Neutrophil (primary cell): ENCODE data around the gene CHERP.

Source experiments
- H3K27ac ChIP-seq: fragments of 200-600 bp; sonication (generic); 2 replicates; pipeline ENCODE4 v1.5.1; 2016; ENCODE audit warnings: mild to moderate bottlenecking, moderate library complexity
- H3K27me3 ChIP-seq: fragments of 200-600 bp; sonication (generic); 2 replicates; pipeline ENCODE4 v1.6.0; 2016; ENCODE audit warnings: mild to moderate bottlenecking
- H3K36me3 ChIP-seq: fragments of 200-600 bp; sonication (generic); 2 replicates; pipeline ENCODE4 v1.5.1; 2017
- H3K4me1 ChIP-seq, 2 experiments: fragments of 200-600 bp in 1 of 2; sonication (generic) in 1 of 2; 1 replicate in 1 of 2; 2 replicates in 1 of 2; pipeline versions ENCODE4 v1.5.1 to v1.6.1; 2013 to 2016; ENCODE audit warnings: low read depth in 1 of 2, low read length in 1 of 2, mild to moderate bottlenecking in 1 of 2, moderate library complexity in 1 of 2; ENCODE audit not compliant: control insufficient read depth in 1 of 2, insufficient read depth in 1 of 2
- H3K4me3 ChIP-seq, 2 experiments: fragments of 200-600 bp in 1 of 2; sonication (generic) in 1 of 2; 1 replicate in 1 of 2; 2 replicates in 1 of 2; pipeline ENCODE4 v1.5.1; 2013 to 2016; ENCODE audit warnings: low read depth in 1 of 2, low read length in 1 of 2, mild to moderate bottlenecking in 1 of 2, moderate library complexity in 1 of 2
- H3K9me3 ChIP-seq: fragments of 200-600 bp; sonication (generic); 2 replicates; pipeline ENCODE4 v1.5.1; 2016
- CTCF ChIP-seq: fragments of 200-600 bp; sonication (generic); IDR thresholded peaks from 2 replicates; pipeline ENCODE4 v1.5.1; 2016; ENCODE audit warnings: antibody characterized with exemption

The CHERP gene

GRCh38 chr19:16587833-16588823 lies 45.9 kb upstream of the CHERP start:
- H3K4me1 ChIP-seq: peaks cover 67 to 82% of the 10 kb centered on the region in 2 experiments
- H3K27ac ChIP-seq: peak overlapping the region; percentile 85
- H3K27me3 ChIP-seq: no peaks in the 10 kb centered on the region
- peak overlapping the region; percentile 30 to 45 for H3K4me3 ChIP-seq
- TF ChIP-seq CTCF: no peak
- H3K9me3 ChIP-seq: no peaks in the 10 kb centered on the region
- H3K36me3 ChIP-seq: no peaks in the 10 kb centered on the region

- Histone ChIP-seq H3K27me3 (no peaks in the 10 kb centered on the region), H3K9me3 (no peaks in the 10 kb centered on the region), H3K36me3 (no peaks in the 10 kb centered on the region), H3K4me1 (peaks cover 67 to 76% of the 10 kb centered on the region in 2 experiments), H3K4me3 (peak overlapping the region; percentile 30 to 45), H3K27ac (peak overlapping the region; percentile 85)
- no peak for TF ChIP-seq CTCF
Measured at GRCh38 chr19:16586991-16587832, 45.0 kb upstream of the CHERP start.

GRCh38 chr19:16586477-16586871 lies 44.2 kb upstream of the CHERP start:
- Histone ChIP-seq H3K4me3 (no peak overlapping the region), H3K4me1 (peaks cover 67 to 76% of the 10 kb centered on the region in 2 experiments), H3K36me3 (peaks cover 7% of the 10 kb centered on the region), H3K27me3 (no peaks in the 10 kb centered on the region), H3K27ac (peak overlapping the region; percentile 85), H3K9me3 (no peaks in the 10 kb centered on the region)
- TF ChIP-seq CTCF: no peak

GRCh38 chr19:16585808-16586476 lies 43.7 kb upstream of the CHERP start:
- H3K4me1 ChIP-seq: peaks cover 67 to 76% of the 10 kb centered on the region in 2 experiments
- TF ChIP-seq CTCF: no peak
- H3K4me3 ChIP-seq: no peak overlapping the region
- H3K27me3 ChIP-seq: no peaks in the 10 kb centered on the region
- H3K27ac ChIP-seq: peak overlapping the region; percentile 85
- H3K36me3 ChIP-seq: peaks cover 11% of the 10 kb centered on the region
- H3K9me3 ChIP-seq: no peaks in the 10 kb centered on the region

- no peak for TF ChIP-seq CTCF
- H3K4me3 ChIP-seq: peak overlapping the region in 1 of 2 experiments; percentile 24
- H3K9me3 ChIP-seq: no peaks in the 10 kb centered on the region
- peak overlapping the region; percentile 85 for H3K27ac ChIP-seq
- H3K4me1 ChIP-seq: peaks cover 66 to 72% of the 10 kb centered on the region in 2 experiments
- no peaks in the 10 kb centered on the region for H3K27me3 ChIP-seq
- peaks cover 11% of the 10 kb centered on the region for H3K36me3 ChIP-seq
Measured at GRCh38 chr19:16585094-16585801, 43.0 kb upstream of the CHERP start.
